Fibroblast of mammary gland (primary cell): Measurements from ENCODE around the gene KITLG.
A peak's percentile ranks its signal among the peaks of the same experiment; 100 is the strongest.

Source experiments
- DNase-seq: peaks from one replicate; pipeline ENCODE4 v3.0.0-alpha.2; 2010; ENCODE audit warnings: low read depth
- H3K4me3 ChIP-seq: 2 replicates; pipeline ENCODE4 v1.5.1; 2011; ENCODE audit warnings: low read depth, mild to moderate bottlenecking, low read length, moderate library complexity; ENCODE audit not compliant: control insufficient read depth
- CTCF ChIP-seq: conservative IDR thresholded peaks from 2 replicates; pipeline ENCODE4 v1.5.1; 2011; ENCODE audit warnings: low read depth, low read length, inconsistent platforms; ENCODE audit not compliant: control insufficient read depth, insufficient read depth

Gene KITLG

GRCh38 chr12:88494520-88494919, 85.8 kb downstream of the KITLG start:
- no peak overlapping the region for H3K4me3 ChIP-seq
- no peak for TF ChIP-seq CTCF
- DNase-seq, result no peak

- peak; percentile 96 for DNase-seq
- no peak overlapping the region for H3K4me3 ChIP-seq
- no peak for TF ChIP-seq CTCF
Measured at GRCh38 chr12:88493636-88494035, 86.6 kb downstream of the KITLG start.

GRCh38 chr12:88490425-88490824, 89.8 kb downstream of the KITLG start:
- DNase-seq, result no peak
- TF ChIP-seq CTCF, result no peak
- no peak overlapping the region for H3K4me3 ChIP-seq

- TF ChIP-seq CTCF, result no peak
- peak; percentile 74 for DNase-seq
- H3K4me3 ChIP-seq, result no peak overlapping the region
Measured at GRCh38 chr12:88472775-88473174, 107.5 kb downstream of the KITLG start.

GRCh38 chr12:88472248-88472647, 108.0 kb downstream of the KITLG start:
- H3K4me3 ChIP-seq, result no peak overlapping the region
- DNase-seq, result peak; percentile 65
- no peak for TF ChIP-seq CTCF

GRCh38 chr12:88471331-88472045, 108.8 kb downstream of the KITLG start:
- TF ChIP-seq CTCF, result no peak
- DNase-seq, result peak; percentile 95
- no peak overlapping the region for H3K4me3 ChIP-seq
